Measurements from ENCODE around the gene UQCR11.

The UQCR11 gene

GRCh38 chr19:1567116-1567847, 38.0 kb downstream of the UQCR11 start:
- TF ChIP-seq GATA3 (IDR thresholded peaks at IDR 0.05; ENCODE audit: low read depth, low read length) (no peak), GATA2 (IDR thresholded peaks at IDR 0.05; ENCODE audit: low read depth, low read length) (no peak)

GRCh38 chr19:1566392-1567115, 38.7 kb downstream of the UQCR11 start:
- TF ChIP-seq GATA3 (IDR thresholded peaks at IDR 0.05; ENCODE audit: low read depth, low read length) (no peak), GATA2 (IDR thresholded peaks at IDR 0.05; ENCODE audit: low read depth, low read length) (no peak)

DNA sequence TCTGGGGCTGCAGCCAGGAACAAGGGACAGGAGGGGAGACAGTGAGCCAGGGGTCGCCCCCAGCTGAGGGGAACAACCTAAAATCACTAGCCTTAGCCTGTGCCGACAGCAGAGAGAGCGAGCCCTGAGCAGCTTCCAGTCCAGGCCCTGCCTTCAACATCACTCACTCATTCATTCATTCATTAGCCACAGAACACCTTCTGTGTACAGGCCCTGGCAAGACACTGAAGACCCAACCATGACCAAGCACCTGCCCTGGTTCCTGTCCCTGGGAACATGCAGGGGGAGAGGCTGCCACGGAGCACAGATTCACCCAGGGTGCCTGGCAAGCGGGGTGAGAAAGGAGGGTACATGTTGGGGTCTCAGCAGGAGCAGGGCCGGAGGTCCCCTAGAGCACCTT, 42.0 kb downstream of the UQCR11 start:
- no peak for TF ChIP-seq GATA3 (IDR thresholded peaks at IDR 0.05; ENCODE audit: low read depth, low read length)
- no peak for TF ChIP-seq GATA2 (IDR thresholded peaks at IDR 0.05; ENCODE audit: low read depth, low read length)

DNA sequence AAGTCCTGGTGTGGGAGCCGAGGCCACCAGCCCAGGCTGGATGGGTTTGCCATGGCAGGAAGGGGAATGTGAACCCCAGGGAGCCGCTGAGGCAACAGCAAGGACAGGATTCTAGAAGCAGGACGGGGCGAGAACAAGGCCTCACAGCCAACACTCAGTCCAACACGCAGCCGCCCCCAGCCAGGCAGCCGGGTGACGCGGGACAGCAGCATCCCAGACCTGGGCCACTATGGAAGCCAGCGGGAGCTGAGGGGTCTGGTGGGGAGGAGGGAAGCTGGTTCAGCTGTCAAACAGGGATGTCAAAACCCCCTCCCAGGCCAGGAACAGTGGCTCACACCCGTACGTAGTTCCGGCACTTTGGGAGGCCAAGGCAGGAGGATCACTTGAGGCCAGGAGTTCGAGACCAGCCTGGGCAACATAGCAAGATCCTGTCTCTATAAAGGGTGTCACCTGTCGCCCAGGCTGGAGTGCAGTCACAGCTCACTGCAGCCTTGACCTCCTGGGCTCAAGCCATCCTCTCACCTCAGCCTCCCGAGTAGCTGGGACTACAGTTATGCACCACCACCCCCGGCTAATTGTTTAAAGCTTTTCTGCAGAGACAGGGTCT, 43.9 kb downstream of the UQCR11 start:
- TF ChIP-seq GATA3 (IDR thresholded peaks at IDR 0.05; ENCODE audit: low read depth, low read length) = no peak
- TF ChIP-seq GATA2 (IDR thresholded peaks at IDR 0.05; ENCODE audit: low read depth, low read length) = no peak

DNA sequence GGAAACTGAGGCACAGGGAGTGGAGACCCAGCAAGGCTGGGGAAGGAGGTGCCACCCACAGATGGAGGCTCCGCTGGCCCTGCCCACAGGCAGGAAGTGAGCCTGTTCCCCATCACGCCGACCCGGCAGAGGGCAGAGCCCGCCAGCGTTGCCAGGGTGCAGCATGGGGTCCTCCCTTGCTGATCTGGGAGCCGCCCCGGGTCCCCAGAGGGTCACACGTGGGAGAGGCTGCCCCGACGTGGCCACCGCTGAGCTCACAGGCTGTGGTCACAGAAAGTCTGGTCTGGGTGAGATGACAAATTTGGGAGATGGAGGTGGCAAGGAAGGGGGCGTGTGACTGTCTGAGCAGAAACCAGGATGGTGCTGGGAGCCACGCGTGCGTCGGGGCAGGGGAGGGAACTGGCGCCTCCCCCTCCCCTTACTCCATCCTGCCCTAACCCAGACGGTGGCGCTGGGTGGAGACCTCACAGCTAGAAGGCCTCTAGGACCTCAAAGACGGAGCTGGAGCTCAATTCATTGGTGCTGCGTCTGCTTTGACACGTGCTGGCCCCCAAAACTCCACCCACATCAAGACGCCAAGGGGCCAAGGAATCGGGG, 44.9 kb downstream of the UQCR11 start:
- no peak for TF ChIP-seq GATA2 (IDR thresholded peaks at IDR 0.05; ENCODE audit: low read depth, low read length)
- no peak for TF ChIP-seq GATA3 (IDR thresholded peaks at IDR 0.05; ENCODE audit: low read depth, low read length)

DNA sequence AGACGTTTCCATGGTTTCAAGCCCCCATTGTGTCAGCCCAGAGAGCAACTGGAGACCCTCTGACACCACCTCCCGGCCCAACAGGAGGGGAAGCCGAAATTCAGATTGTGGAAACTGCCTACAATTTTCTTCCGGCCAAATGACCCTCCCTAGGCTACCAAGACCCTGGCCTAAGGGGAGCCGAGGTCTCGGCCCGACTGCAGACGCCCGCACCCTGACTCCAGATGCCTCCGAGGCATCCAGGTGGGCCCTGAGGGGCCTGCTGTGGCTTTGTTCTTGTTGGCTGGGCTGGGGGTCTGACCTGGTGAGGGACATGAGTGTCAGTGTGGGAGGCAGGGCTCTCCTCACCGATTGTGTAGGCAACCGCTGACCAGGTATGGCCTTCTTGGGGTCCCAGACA, 46.7 kb downstream of the UQCR11 start:
- TF ChIP-seq GATA3 (IDR thresholded peaks at IDR 0.05; ENCODE audit: low read depth, low read length) = no peak
- no peak for TF ChIP-seq GATA2 (IDR thresholded peaks at IDR 0.05; ENCODE audit: low read depth, low read length)

DNA sequence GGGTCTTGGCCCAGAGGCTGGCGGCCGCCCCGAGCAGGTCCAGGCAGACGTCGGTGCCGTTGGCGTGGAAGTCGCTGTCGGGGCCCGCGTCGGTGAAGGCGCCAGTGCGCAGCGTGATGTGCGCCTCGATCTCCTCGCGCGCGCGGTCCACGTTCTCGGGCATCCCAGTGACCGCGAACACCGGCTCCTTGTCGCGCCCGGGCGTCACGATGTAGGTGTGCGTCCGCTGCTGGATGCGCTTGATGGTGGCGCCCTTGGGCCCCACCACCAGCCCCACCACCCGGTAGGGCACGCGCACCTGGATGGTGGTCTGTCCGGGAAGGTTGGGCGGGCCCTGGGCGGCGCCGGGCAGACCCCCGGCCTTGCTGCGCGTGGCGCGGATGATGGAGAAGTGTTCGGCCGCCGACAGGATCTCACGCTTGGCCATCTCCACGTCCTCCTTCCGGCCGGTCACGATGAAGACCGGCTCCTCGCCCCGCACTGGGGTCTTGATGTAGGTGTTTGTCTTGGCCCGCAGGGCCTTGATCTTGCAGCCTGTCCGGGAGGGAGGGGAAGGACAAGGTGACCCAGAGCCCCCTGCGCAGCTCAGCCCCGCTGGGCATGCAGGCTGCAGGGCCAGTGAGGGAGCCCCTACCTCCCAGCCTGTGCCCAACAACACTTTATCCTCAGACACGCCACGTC, 48.7 kb downstream of the UQCR11 start:
- TF ChIP-seq GATA2 (IDR thresholded peaks at IDR 0.05; ENCODE audit: low read depth, low read length) (no peak), GATA3 (IDR thresholded peaks at IDR 0.05; ENCODE audit: low read depth, low read length) (no peak)

GRCh38 chr19:1555487-1556389, 49.5 kb downstream of the UQCR11 start:
- TF ChIP-seq GATA2 (IDR thresholded peaks at IDR 0.05; ENCODE audit: low read depth, low read length) = no peak
- TF ChIP-seq GATA3 (IDR thresholded peaks at IDR 0.05; ENCODE audit: low read depth, low read length) = no peak

DNA sequence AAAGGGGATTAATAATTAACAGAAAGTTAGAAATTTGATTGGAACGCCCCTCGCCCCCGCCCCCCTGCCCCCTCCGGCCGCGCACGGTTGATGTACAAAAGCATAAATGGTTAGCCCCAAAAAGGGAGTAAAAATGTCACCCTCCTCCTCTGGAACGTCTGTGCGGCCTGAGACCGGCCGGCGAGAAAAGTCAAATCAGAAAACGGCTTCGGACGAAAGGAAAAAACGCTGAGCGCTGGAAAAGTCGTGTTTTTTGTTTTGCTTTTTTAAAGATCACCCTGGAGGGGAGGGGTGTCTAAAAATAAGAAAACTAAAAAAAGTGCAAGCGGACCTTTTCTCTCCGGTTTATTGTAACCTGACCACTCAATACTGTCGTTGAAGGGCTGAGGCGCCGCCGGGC, 50.3 kb downstream of the UQCR11 start:
- no peak for TF ChIP-seq GATA2 (IDR thresholded peaks at IDR 0.05; ENCODE audit: low read depth, low read length)
- no peak for TF ChIP-seq GATA3 (IDR thresholded peaks at IDR 0.05; ENCODE audit: low read depth, low read length)

DNA sequence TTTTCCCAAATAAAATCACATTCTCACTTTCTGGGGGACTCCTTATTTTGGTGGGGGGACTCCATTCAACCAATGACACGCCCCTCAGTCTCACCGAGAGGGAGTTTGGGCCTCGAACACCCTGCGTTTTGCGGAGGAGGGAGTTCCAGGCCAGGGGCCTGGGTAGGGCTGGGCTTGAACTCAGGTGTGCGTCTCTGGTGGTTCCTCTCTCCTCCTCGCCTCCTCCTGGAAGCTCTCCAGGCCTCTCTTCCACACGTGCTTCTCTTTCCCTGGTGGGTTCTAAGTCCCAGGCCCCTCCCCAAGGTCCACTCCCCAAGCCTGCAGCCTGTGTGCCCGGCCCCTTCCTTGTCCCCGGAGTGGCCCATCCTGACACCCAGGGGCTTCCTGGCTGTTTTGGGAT, 51.8 kb downstream of the UQCR11 start:
- no peak for TF ChIP-seq GATA2 (IDR thresholded peaks at IDR 0.05; ENCODE audit: low read depth, low read length)
- TF ChIP-seq GATA3 (IDR thresholded peaks at IDR 0.05; ENCODE audit: low read depth, low read length) = no peak

GRCh38 chr19:1551068-1552040, 53.9 kb downstream of the UQCR11 start:
- no peak for TF ChIP-seq GATA3 (IDR thresholded peaks at IDR 0.05; ENCODE audit: low read depth, low read length)

GRCh38 chr19:1549332-1549945, 55.8 kb downstream of the UQCR11 start:
- TF ChIP-seq GATA3 (IDR thresholded peaks at IDR 0.05; ENCODE audit: low read depth, low read length) (no peak), GATA2 (IDR thresholded peaks at IDR 0.05; ENCODE audit: low read depth, low read length) (no peak)
